Stimulated activated CD8-positive, alpha-beta memory T cell treated with anti-CD3 and anti-CD28 coated beads, Interleukin-15, amount 100 ng/mL, for 24 hours (primary cell): ENCODE results near the gene DNAI7.

Source experiments
- DNase-seq: peaks from one replicate; pipeline ENCODE4 v3.0.0-alpha.2; 2020; ENCODE audit warnings: low read depth

Gene DNAI7

GRCh38 chr12:25100194-25101091 lies 94.5 kb downstream of the DNAI7 start:
- DNase-seq = no peak

- no peak for DNase-seq
Measured at GRCh38 chr12:25099010-25099409, 96.0 kb downstream of the DNAI7 start.

- no peak for DNase-seq
Measured at GRCh38 chr12:25089738-25090137, 105.2 kb downstream of the DNAI7 start.

- DNase-seq = no peak
Measured at GRCh38 chr12:25087596-25087995, 107.4 kb downstream of the DNAI7 start.

GRCh38 chr12:25084816-25085215 lies 110.1 kb downstream of the DNAI7 start:
- DNase-seq = no peak

- DNase-seq = no peak
Measured at GRCh38 chr12:25083211-25083610, 111.7 kb downstream of the DNAI7 start.

GRCh38 chr12:25082628-25083027 lies 112.3 kb downstream of the DNAI7 start:
- no peak for DNase-seq

GRCh38 chr12:25079393-25079792 lies 115.6 kb downstream of the DNAI7 start:
- no peak for DNase-seq

GRCh38 chr12:25074954-25075353 lies 120.0 kb downstream of the DNAI7 start:
- DNase-seq = no peak

GRCh38 chr12:25074113-25074512 lies 120.8 kb downstream of the DNAI7 start:
- DNase-seq = no peak

- no peak for DNase-seq
Measured at GRCh38 chr12:25072906-25073650, 121.9 kb downstream of the DNAI7 start.

- DNase-seq = no peak
Measured at GRCh38 chr12:25071366-25071765, 123.6 kb downstream of the DNAI7 start.

GRCh38 chr12:25069224-25069623 lies 125.7 kb downstream of the DNAI7 start:
- no peak for DNase-seq

GRCh38 chr12:25065035-25065434 lies 129.9 kb downstream of the DNAI7 start:
- no peak for DNase-seq

GRCh38 chr12:25063873-25064628 lies 130.9 kb downstream of the DNAI7 start:
- no peak for DNase-seq

GRCh38 chr12:25058658-25059058 lies 136.3 kb downstream of the DNAI7 start:
- no peak for DNase-seq
